Right lung (tissue), 10 donors: ENCODE data around the gene TTC13. TPM values are rescaled to one million over a fixed set of nuclear protein-coding genes. Genes with fewer than 3 reads are reported as not detected.
"Not testable (repeated sequence)": the region's sequence is repeated elsewhere in the genome, so short reads cannot be mapped to it uniquely, and the experiment has no call there.

Source experiments
- DNase-seq, 2 donors: peaks; one replicate each; pipeline ENCODE4 v3.0.0-alpha.2; 2013
- long read RNA-seq, 8 donors: transcript quantifications; one replicate each; lab custom pipeline, GENCODE V29; 2026
- polyA plus RNA-seq, 5 donors: library from polyadenylated mRNA; unstranded; fragments of 120-200 nt; gene quantifications; one replicate each; pipeline versions ENCODE4 v1.2.1 to v1.2.3, GENCODE V29; 2013; ENCODE audit warnings: inconsistent platforms in 1 of 5, low replicate concordance in 1 of 5; ENCODE audit not compliant: insufficient read length in 5 of 5, insufficient read depth in 1 of 5

The TTC13 gene
- 10 to 100 TPM; 19.4 to 29.9 (median 28.4) TPM for polyA plus RNA-seq
- long read RNA-seq, donor 1, partial matches to known transcripts, result 0 of 1 reads
- long read RNA-seq, donor 1, other reads (novel, unspliced or antisense), result 0 of 1 reads
- long read RNA-seq, donor 2, result 0 reads
- long read RNA-seq, donor 3, result 0 reads
- long read RNA-seq, donor 4, partial matches to known transcripts, result 0 of 1 reads
- long read RNA-seq, donor 4, other reads (novel, unspliced or antisense), result 0 of 1 reads
- long read RNA-seq, donor 5, result 0 reads
- long read RNA-seq, donor 6, partial matches to known transcripts, result 0 of 1 reads
- long read RNA-seq, donor 6, other reads (novel, unspliced or antisense), result 0 of 1 reads
- long read RNA-seq, donor 7, result 0 reads
- long read RNA-seq, donor 8, result 0 reads

- DNase-seq, result peak; percentile 95
These were observed at the start of gene TTC13, which contains the start of gene ARV1 for GRCh38 chr1:230978491-230979388. Gene TTC13 (minus strand): TSS chr1:230978861. CDS start chr1:230978830, 31 bp downstream. Gene ARV1 (plus strand): TSS chr1:230979094. CDS start chr1:230979106, 12 bp downstream.

GRCh38 chr1:231027971-231028370, 49.3 kb upstream of the TTC13 start:
- no peak for DNase-seq

GRCh38 chr1:231027136-231027925, 48.7 kb upstream of the TTC13 start:
- no peak for DNase-seq

- no peak for DNase-seq
These were observed 47.9 kb upstream of the TTC13 start for GRCh38 chr1:231026576-231026975.

- DNase-seq, result no peak
These were observed 44.5 kb upstream of the TTC13 start for GRCh38 chr1:231023150-231023549.

- DNase-seq, result not testable (repeated sequence)
These were observed 43.9 kb upstream of the TTC13 start for GRCh38 chr1:231022543-231022942.

GRCh38 chr1:231021540-231022031, 42.9 kb upstream of the TTC13 start:
- DNase-seq, result no peak

GRCh38 chr1:231020816-231021215, 42.2 kb upstream of the TTC13 start:
- no peak for DNase-seq

GRCh38 chr1:231020139-231020601, 41.5 kb upstream of the TTC13 start:
- no peak for DNase-seq

GRCh38 chr1:231019711-231020110, 41.0 kb upstream of the TTC13 start:
- DNase-seq, result no peak

- no peak for DNase-seq
These were observed 38.3 kb upstream of the TTC13 start for GRCh38 chr1:231016966-231017365.

- no peak for DNase-seq
These were observed 37.6 kb upstream of the TTC13 start for GRCh38 chr1:231016234-231016633.

GRCh38 chr1:231013391-231014015, 34.8 kb upstream of the TTC13 start:
- DNase-seq, result no peak

- DNase-seq, result no peak
These were observed 33.3 kb upstream of the TTC13 start for GRCh38 chr1:231011963-231012362.

- no peak for DNase-seq
These were observed 32.7 kb upstream of the TTC13 start for GRCh38 chr1:231011360-231011759.

- not testable (repeated sequence) for DNase-seq
These were observed 28.9 kb upstream of the TTC13 start for GRCh38 chr1:231007535-231007934.

- DNase-seq, result no peak
These were observed 23.2 kb upstream of the TTC13 start for GRCh38 chr1:231001892-231002291.

- no peak for DNase-seq
These were observed 22.0 kb upstream of the TTC13 start for GRCh38 chr1:231000639-231001038.

- no peak for DNase-seq
These were observed 21.5 kb upstream of the TTC13 start for GRCh38 chr1:231000201-231000600.

- no peak for DNase-seq
These were observed 16.2 kb upstream of the TTC13 start for GRCh38 chr1:230994860-230995259.
